Neural progenitor cell (in vitro differentiated cells): ENCODE results near the gene VPS8. TPM values are rescaled to one million over a fixed set of nuclear protein-coding genes. Genes with fewer than 3 reads are reported as not detected.
A peak's percentile ranks its signal among the peaks of the same experiment; 100 is the strongest.

Experiments
- DNase-seq: peaks from one replicate; pipeline ENCODE4 v3.0.0-alpha.2; 2016; ENCODE audit warnings: low spot score
- H2AFZ ChIP-seq: fragments of 200-600 bp; sonication (generic); replicated peaks from 2 replicates; pipeline ENCODE4 v1.6.1; 2016; ENCODE audit warnings: antibody characterized with exemption
- H3F3A ChIP-seq: fragments of 200-600 bp; sonication (generic); 2 replicates; pipeline ENCODE4 v1.6.1; 2016; ENCODE audit warnings: antibody characterized with exemption, low read depth
- H3K27ac ChIP-seq: fragments of 200-600 bp; sonication (generic); 2 replicates; pipeline ENCODE4 v1.5.1; 2016; ENCODE audit warnings: mild to moderate bottlenecking
- H3K27me3 ChIP-seq: fragments of 200-600 bp; sonication (generic); 2 replicates; pipeline ENCODE4 v1.6.1; 2016; ENCODE audit warnings: mild to moderate bottlenecking, moderate library complexity
- H3K36me3 ChIP-seq: fragments of 200-600 bp; sonication (generic); 2 replicates; pipeline ENCODE4 v1.5.1; 2016
- H3K4me1 ChIP-seq: fragments of 200-600 bp; sonication (generic); 2 replicates; pipeline ENCODE4 v1.6.1; 2016; ENCODE audit warnings: mixed run types
- H3K4me2 ChIP-seq: fragments of 200-600 bp; sonication (generic); 2 replicates; pipeline ENCODE4 v1.6.1; 2016
- H3K4me3 ChIP-seq: fragments of 200-600 bp; sonication (generic); 2 replicates; pipeline ENCODE4 v1.5.1; 2016
- H3K79me2 ChIP-seq: fragments of 200-600 bp; sonication (generic); 2 replicates; pipeline ENCODE4 v1.6.1; 2016; ENCODE audit warnings: low read depth
- H3K9ac ChIP-seq: fragments of 200-600 bp; sonication (generic); 2 replicates; pipeline ENCODE4 v1.6.1; 2016
- H3K9me3 ChIP-seq: fragments of 200-600 bp; sonication (generic); 2 replicates; pipeline ENCODE4 v1.5.1; 2016; ENCODE audit warnings: low read depth
- H4K20me1 ChIP-seq: fragments of 200-600 bp; sonication (generic); 2 replicates; pipeline ENCODE4 v1.6.1; 2016; ENCODE audit warnings: low read depth
- H3K27ac Mint-ChIP-seq: 3 replicates; pipeline ENCODE4 v1.8.0; 2021; ENCODE audit warnings: mixed read lengths
- H3K27me3 Mint-ChIP-seq: 2 replicates; pipeline ENCODE4 v1.8.0; 2022; ENCODE audit warnings: low read depth, mild to moderate bottlenecking, inconsistent platforms, moderate library complexity, mixed read lengths; ENCODE audit not compliant: insufficient read depth
- H3K36me3 Mint-ChIP-seq: 3 replicates; pipeline ENCODE4 v1.8.0; 2021; ENCODE audit warnings: mixed read lengths
- H3K4me1 Mint-ChIP-seq: 3 replicates; pipeline ENCODE4 v1.8.0; 2021; ENCODE audit warnings: mixed read lengths
- H3K4me3 Mint-ChIP-seq: 3 replicates; pipeline ENCODE4 v1.8.0; 2021; ENCODE audit warnings: mild to moderate bottlenecking, moderate library complexity, mixed read lengths
- H3K9me3 Mint-ChIP-seq: 3 replicates; pipeline ENCODE4 v1.8.0; 2020; ENCODE audit warnings: mixed read lengths
- CTCF ChIP-seq: fragments of 200-600 bp; sonication (generic); IDR thresholded peaks from 2 replicates; pipeline ENCODE4 v1.5.1; 2017; ENCODE audit warnings: antibody characterized with exemption, mild to moderate bottlenecking
- EZH2 ChIP-seq: fragments of 200-600 bp; sonication (generic); IDR thresholded peaks from 2 replicates; pipeline ENCODE4 v1.6.1; 2017; ENCODE audit warnings: antibody characterized with exemption, mild to moderate bottlenecking, moderate library complexity
- EZH2phosphoT487 ChIP-seq: fragments of 200-600 bp; sonication (generic); IDR thresholded peaks from 2 replicates; pipeline ENCODE4 v1.6.1; 2017; ENCODE audit warnings: antibody characterized with exemption
- total RNA-seq: library from RNA; depleted of rRNA; stranded (reverse); fragments of >200 nt; gene quantifications from 2 replicates; pipeline ENCODE4 v1.2.3, GENCODE V29; 2015; ENCODE audit warnings: low replicate concordance

VPS8 gene
- total RNA-seq, 1 donor from 2014 or later: 93.1 TPM

- H3K79me2 ChIP-seq: peaks cover 23% of the 10 kb centered on the region
- H2AFZ ChIP-seq: peak overlapping the region; percentile 91
- Mint-ChIP-seq H3K9me3 (no peaks in the 10 kb centered on the region), H3K36me3 (no peaks in the 10 kb centered on the region), H3K4me1 (peaks cover 13% of the 10 kb centered on the region), H3K27ac (peak overlapping the region; percentile 96), H3K27me3 (peaks cover 3% of the 10 kb centered on the region), H3K4me3 (peak overlapping the region; percentile 99)
- H3K27ac ChIP-seq: no peak overlapping the region
- TF ChIP-seq EZH2 (no peak), EZH2phosphoT487 (no peak), CTCF (no peak)
- no peak overlapping the region for H3K9ac ChIP-seq
- H3K4me2 ChIP-seq: peak overlapping the region; percentile 83
- no peaks in the 10 kb centered on the region for H4K20me1 ChIP-seq
- no peaks in the 10 kb centered on the region for H3K27me3 ChIP-seq
- no peaks in the 10 kb centered on the region for H3K36me3 ChIP-seq
- H3K9me3 ChIP-seq: no peaks in the 10 kb centered on the region
- no peak for DNase-seq
- H3K4me1 ChIP-seq: peaks cover 19% of the 10 kb centered on the region
- H3K4me3 ChIP-seq: peak overlapping the region; percentile 74
- H3F3A ChIP-seq: peaks cover 20% of the 10 kb centered on the region
These were observed 335 bp upstream of the VPS8 start for GRCh38 chr3:184811663-184811998.

GRCh38 chr3:184812662-184813042 is 686 bp downstream of the VPS8 start:
- peak overlapping the region; percentile 91 for H2AFZ ChIP-seq
- H3K9ac ChIP-seq: peak overlapping the region; percentile 5
- H3K79me2 ChIP-seq: peaks cover 23% of the 10 kb centered on the region
- H3K27ac ChIP-seq: no peak overlapping the region
- H3F3A ChIP-seq: peaks cover 20% of the 10 kb centered on the region
- Mint-ChIP-seq H3K4me1 (peaks cover 13% of the 10 kb centered on the region), H3K27ac (no peak overlapping the region), H3K36me3 (peaks cover 2% of the 10 kb centered on the region), H3K27me3 (peaks cover 3% of the 10 kb centered on the region), H3K4me3 (peak overlapping the region; percentile 99), H3K9me3 (no peaks in the 10 kb centered on the region)
- H4K20me1 ChIP-seq: no peaks in the 10 kb centered on the region
- no peaks in the 10 kb centered on the region for H3K27me3 ChIP-seq
- H3K9me3 ChIP-seq: no peaks in the 10 kb centered on the region
- H3K4me1 ChIP-seq: peaks cover 18% of the 10 kb centered on the region
- peak overlapping the region; percentile 83 for H3K4me2 ChIP-seq
- TF ChIP-seq EZH2 (no peak), CTCF (no peak), EZH2phosphoT487 (peak; percentile 46)
- DNase-seq: peak; percentile 44
- H3K36me3 ChIP-seq: no peaks in the 10 kb centered on the region
- peak overlapping the region; percentile 74 for H3K4me3 ChIP-seq

- Histone ChIP-seq H3K4me3 (peak overlapping the region; percentile 74), H4K20me1 (no peaks in the 10 kb centered on the region), H3K4me2 (peak overlapping the region; percentile 83)
These were observed 1.4 kb downstream of the VPS8 start for GRCh38 chr3:184813357-184813756.

More at GRCh38 chr3:184813357-184813756, 1.4 kb downstream of the VPS8 start:
- Mint-ChIP-seq H3K27ac (no peak overlapping the region), H3K4me1 (peaks cover 13% of the 10 kb centered on the region), H3K4me3 (peak overlapping the region; percentile 99), H3K36me3 (peaks cover 2% of the 10 kb centered on the region), H3K27me3 (peaks cover 3% of the 10 kb centered on the region), H3K9me3 (no peaks in the 10 kb centered on the region)
- no peak for TF ChIP-seq EZH2phosphoT487
- TF ChIP-seq CTCF: no peak
- no peak for TF ChIP-seq EZH2
- DNase-seq: no peak
- H3K27ac ChIP-seq: no peak overlapping the region
- H3K4me1 ChIP-seq: peaks cover 11% of the 10 kb centered on the region
- no peaks in the 10 kb centered on the region for H3K36me3 ChIP-seq
- no peak overlapping the region for H3K9ac ChIP-seq
- H3K79me2 ChIP-seq: peaks cover 23% of the 10 kb centered on the region
- H3K27me3 ChIP-seq: no peaks in the 10 kb centered on the region
- no peak overlapping the region for H2AFZ ChIP-seq
- H3K9me3 ChIP-seq: no peaks in the 10 kb centered on the region
- peaks cover 17% of the 10 kb centered on the region for H3F3A ChIP-seq
